Measurements from ENCODE around the gene CDH8.

The CDH8 gene

GRCh38 chr16:61730997-61731396 is 305.2 kb downstream of the CDH8 start:
- H3K27me3 ChIP-seq (ENCODE audit: insufficient read depth, poor library complexity, severe bottlenecking), result no peaks in the 10 kb centered on the region
- H3K4me3 ChIP-seq (replicated peaks; ENCODE audit: insufficient read depth, low read length), result no peak overlapping the region
- DNase-seq (ENCODE audit: low read depth in 1 of 2, low spot score in 1 of 2), result no peak
- H3K27ac ChIP-seq (replicated peaks), result no peak overlapping the region
- TF ChIP-seq, protein P1, sequence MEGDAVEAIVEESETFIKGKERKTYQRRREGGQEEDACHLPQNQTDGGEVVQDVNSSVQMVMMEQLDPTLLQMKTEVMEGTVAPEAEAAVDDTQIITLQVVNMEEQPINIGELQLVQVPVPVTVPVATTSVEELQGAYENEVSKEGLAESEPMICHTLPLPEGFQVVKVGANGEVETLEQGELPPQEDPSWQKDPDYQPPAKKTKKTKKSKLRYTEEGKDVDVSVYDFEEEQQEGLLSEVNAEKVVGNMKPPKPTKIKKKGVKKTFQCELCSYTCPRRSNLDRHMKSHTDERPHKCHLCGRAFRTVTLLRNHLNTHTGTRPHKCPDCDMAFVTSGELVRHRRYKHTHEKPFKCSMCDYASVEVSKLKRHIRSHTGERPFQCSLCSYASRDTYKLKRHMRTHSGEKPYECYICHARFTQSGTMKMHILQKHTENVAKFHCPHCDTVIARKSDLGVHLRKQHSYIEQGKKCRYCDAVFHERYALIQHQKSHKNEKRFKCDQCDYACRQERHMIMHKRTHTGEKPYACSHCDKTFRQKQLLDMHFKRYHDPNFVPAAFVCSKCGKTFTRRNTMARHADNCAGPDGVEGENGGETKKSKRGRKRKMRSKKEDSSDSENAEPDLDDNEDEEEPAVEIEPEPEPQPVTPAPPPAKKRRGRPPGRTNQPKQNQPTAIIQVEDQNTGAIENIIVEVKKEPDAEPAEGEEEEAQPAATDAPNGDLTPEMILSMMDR (IDR thresholded peaks at IDR 0.05; ENCODE audit: insufficient read depth, low read length), result no peak
- TF ChIP-seq POLR2AphosphoS5 (IDR thresholded peaks at IDR 0.05; ENCODE audit: low read depth) (no peak), SPI1 (IDR thresholded peaks at IDR 0.05; ENCODE audit: borderline replicate concordance, low read depth) (no peak), GABPA (IDR thresholded peaks at IDR 0.05; ENCODE audit: low read depth) (no peak), REST (IDR thresholded peaks at IDR 0.05; ENCODE audit: insufficient replicate concordance, low read depth) (no peak)

GRCh38 chr16:61726701-61727100 is 309.5 kb downstream of the CDH8 start:
- H3K27ac ChIP-seq (replicated peaks), result no peak overlapping the region
- TF ChIP-seq GABPA (IDR thresholded peaks at IDR 0.05; ENCODE audit: low read depth), result no peak
- TF ChIP-seq SPI1 (IDR thresholded peaks at IDR 0.05; ENCODE audit: borderline replicate concordance, low read depth), result no peak
- TF ChIP-seq POLR2AphosphoS5 (IDR thresholded peaks at IDR 0.05; ENCODE audit: low read depth), result no peak
- TF ChIP-seq, protein P1 (IDR thresholded peaks at IDR 0.05; ENCODE audit: insufficient read depth, low read length), result no peak
- TF ChIP-seq REST (IDR thresholded peaks at IDR 0.05; ENCODE audit: insufficient replicate concordance, low read depth), result no peak
- DNase-seq (ENCODE audit: low read depth in 1 of 2, low spot score in 1 of 2), result no peak
- H3K4me3 ChIP-seq (replicated peaks; ENCODE audit: insufficient read depth, low read length), result no peak overlapping the region
- no peaks in the 10 kb centered on the region for H3K27me3 ChIP-seq (ENCODE audit: insufficient read depth, poor library complexity, severe bottlenecking)

- H3K27ac ChIP-seq (replicated peaks), result no peak overlapping the region
- H3K4me3 ChIP-seq (replicated peaks; ENCODE audit: insufficient read depth, low read length), result no peak overlapping the region
- no peak for TF ChIP-seq REST (IDR thresholded peaks at IDR 0.05; ENCODE audit: insufficient replicate concordance, low read depth)
- no peak for TF ChIP-seq POLR2AphosphoS5 (IDR thresholded peaks at IDR 0.05; ENCODE audit: low read depth)
- no peak for DNase-seq (ENCODE audit: low read depth in 1 of 2, low spot score in 1 of 2)
- H3K27me3 ChIP-seq (ENCODE audit: insufficient read depth, poor library complexity, severe bottlenecking), result no peaks in the 10 kb centered on the region
These were observed 310.1 kb downstream of the CDH8 start for GRCh38 chr16:61726125-61726524.

DNA sequence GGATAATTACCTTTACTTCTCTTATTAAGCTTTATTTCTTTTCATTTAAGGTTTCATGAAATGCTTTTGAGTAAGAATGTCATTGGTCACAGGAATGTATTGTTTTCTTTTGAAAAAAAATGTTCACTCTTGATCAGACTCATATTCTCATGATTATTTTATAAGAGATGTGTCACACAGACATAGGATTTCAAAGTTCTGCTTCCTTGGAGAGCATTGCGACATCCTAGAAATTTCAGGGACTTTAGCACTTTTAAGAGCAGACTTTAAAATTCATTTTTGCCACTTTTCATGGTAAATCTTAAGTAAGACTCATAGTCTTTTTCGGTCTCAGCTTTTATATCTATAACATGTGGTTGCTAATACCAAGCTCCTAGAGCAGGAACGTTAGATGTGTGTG is 314.7 kb downstream of the CDH8 start:
- no peaks in the 10 kb centered on the region for H3K27me3 ChIP-seq (ENCODE audit: insufficient read depth, poor library complexity, severe bottlenecking)
- no peak overlapping the region for H3K27ac ChIP-seq (replicated peaks)
- TF ChIP-seq SPI1 (IDR thresholded peaks at IDR 0.05; ENCODE audit: borderline replicate concordance, low read depth) (no peak), POLR2AphosphoS5 (IDR thresholded peaks at IDR 0.05; ENCODE audit: low read depth) (no peak), GABPA (IDR thresholded peaks at IDR 0.05; ENCODE audit: low read depth) (no peak), REST (IDR thresholded peaks at IDR 0.05; ENCODE audit: insufficient replicate concordance, low read depth) (no peak)
- TF ChIP-seq, protein P1 (IDR thresholded peaks at IDR 0.05; ENCODE audit: insufficient read depth, low read length), result no peak
- DNase-seq (ENCODE audit: low read depth in 1 of 2, low spot score in 1 of 2), result no peak
- H3K4me3 ChIP-seq (replicated peaks; ENCODE audit: insufficient read depth, low read length), result no peak overlapping the region

Measured in HL-60 (cell line).